Esophagus muscularis mucosa (tissue), 3 donors: ENCODE measurements around the gene CRELD1.

Source experiments
- CTCF ChIP-seq, 3 experiments: fragments of 200-600 bp in 2 of 3; fragments of 450-650 bp in 1 of 3; sonication (generic) in 2 of 3; IDR thresholded peaks; one replicate each; pipeline ENCODE4 v1.5.1; 2017 to 2019; ENCODE audit warnings: antibody characterized with exemption in 3 of 3, mild to moderate bottlenecking in 2 of 3, moderate library complexity in 1 of 3
- POLR2A ChIP-seq: fragments of 450-650 bp; IDR thresholded peaks from one replicate; pipeline ENCODE4 v1.6.1; 2017; ENCODE audit warnings: antibody characterized with exemption, moderate library complexity, mild to moderate bottlenecking, low read depth

- TF ChIP-seq CTCF (IDR thresholded peaks at IDR 0.05) (no peak), POLR2A (no peak)
Measured at GRCh38 chr3:9970020-9970652, 36.5 kb downstream of the CRELD1 start.
